NCI-H2196 (cell line): ENCODE results near the gene EVA1C.
"Not testable (repeated sequence)": the region's sequence is repeated elsewhere in the genome, so short reads cannot be mapped to it uniquely, and the experiment has no call there.

Source experiments
- DNase-seq: peaks from one replicate; lab custom pipeline; 2025; ENCODE audit not compliant: unreplicated experiment; lab: John Stamatoyannopoulos, UW

EVA1C gene

GRCh38 chr21:32523988-32524719 is 111.6 kb downstream of the EVA1C start:
- DNase-seq = no peak

DNA sequence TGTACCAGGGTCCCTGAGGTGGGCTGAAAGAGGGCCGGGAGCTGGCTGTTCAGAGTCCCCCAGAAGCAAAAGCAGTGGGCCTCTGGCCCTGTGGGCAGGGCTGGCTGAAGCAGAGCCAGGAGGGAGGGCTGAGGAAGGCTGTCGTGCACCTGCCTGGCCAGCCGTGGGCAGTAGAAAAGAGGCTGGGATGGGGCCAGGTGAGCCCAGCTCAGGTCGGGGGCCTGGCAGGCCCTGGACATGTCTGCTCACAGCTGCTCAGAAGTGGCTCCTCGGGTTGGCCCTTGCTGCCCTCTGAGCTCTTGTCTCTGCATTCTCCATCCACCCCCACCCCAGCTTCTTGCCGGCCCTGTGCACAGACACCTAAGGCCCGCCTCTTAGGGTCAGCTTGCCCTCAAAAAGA is 112.8 kb downstream of the EVA1C start:
- DNase-seq = no peak

GRCh38 chr21:32529679-32530078 is 117.2 kb downstream of the EVA1C start:
- no peak for DNase-seq

GRCh38 chr21:32530809-32531208 is 118.3 kb downstream of the EVA1C start:
- not testable (repeated sequence) for DNase-seq

DNA sequence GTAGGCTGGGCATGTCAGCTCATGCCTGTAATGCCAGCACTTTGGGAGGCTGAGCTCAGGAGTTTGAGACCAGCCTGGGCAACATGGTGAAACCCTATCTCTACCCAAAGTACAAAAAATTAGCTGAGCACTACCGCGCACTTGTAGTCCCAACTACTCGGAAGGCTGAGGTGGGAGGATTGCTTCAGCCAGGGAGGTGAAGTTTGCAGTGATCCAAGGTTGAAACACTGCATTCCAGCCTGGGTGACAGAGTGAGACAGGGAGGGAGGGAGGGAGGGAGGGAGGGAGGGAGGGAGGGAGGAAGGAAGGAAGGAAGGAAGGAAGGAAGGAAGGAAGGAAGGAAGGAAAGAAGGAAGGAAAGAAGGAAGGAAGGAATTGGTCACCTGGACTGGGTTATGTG is 119.1 kb downstream of the EVA1C start:
- DNase-seq = not testable (repeated sequence)

DNA sequence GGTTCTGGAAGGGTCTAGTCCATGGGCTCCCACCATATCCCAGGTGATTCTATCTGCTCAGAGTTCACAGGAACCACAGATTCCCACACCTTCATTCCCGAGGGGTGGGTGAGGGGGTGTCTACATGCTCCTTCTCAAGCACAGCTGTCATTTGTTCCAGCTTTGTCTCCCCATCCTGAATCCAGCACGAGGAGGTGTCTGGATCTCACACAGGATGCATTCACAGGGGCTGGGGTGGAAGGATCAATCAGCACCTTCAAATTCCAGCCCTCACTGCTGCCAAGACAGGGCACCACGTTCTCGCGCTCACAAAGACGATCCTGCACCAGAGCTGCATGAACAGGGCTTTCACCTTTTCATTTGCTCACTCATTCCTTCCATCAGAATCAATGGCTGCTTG is 120.1 kb downstream of the EVA1C start:
- DNase-seq = no peak

DNA sequence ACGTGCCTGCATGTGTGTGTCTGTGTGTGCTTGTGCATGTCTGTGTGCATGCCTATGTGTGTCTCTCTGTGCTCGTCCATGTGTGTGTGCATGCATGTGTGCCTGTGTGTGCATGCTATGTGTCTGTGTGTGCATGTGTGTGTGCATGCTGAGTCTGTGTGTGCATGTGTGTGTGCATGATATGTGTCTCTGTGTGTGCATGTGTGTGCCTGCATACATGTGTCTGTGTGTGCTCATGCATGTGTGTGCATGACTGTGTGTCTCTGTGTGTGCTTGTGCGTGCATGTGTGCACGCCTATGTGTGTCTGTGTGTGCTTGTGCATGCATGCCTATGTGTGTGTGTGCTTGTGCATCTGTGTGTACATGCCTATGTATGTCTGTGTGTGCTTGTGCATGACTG is 120.5 kb downstream of the EVA1C start:
- DNase-seq = no peak

DNA sequence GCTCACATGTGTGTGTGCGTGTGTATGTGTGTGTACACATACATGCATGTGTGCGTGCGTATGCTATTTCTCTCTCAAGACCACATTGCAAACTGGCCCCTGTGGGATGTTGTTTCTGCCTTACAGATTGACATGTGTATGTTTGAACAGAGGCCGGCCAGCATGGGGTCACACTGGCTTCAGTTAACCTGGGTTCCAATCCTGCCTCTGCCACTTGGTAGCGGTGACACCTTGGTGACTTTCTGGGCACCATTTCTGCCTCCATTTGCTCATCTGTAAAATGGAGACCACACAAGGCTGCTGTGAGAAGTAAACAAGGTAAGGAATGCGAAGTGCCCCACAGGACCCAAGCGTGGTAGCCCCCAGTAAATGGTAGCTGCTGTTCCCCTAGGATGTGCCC is 121.1 kb downstream of the EVA1C start:
- no peak for DNase-seq

DNA sequence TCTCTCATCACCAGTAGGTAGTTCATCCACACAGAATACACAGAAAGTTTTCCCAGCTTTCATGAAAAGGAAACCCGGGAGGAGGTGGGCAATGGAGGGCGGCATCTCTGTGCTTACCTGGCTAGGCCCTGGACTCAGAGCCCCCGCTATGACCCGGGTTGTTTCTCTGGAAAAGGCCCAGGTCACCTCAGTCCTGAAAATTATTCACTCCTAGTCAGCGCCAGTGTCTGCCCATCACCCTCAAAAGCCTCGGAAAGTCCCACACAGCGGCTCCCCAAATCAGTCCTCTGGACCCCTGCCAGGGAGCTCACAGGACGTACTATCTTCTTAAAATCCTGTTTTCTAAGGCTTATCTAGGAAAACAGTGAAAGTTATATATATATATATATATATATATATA is 121.6 kb downstream of the EVA1C start:
- no peak for DNase-seq

- DNase-seq = no peak
These were observed 123.1 kb downstream of the EVA1C start for GRCh38 chr21:32535612-32536011.

GRCh38 chr21:32537569-32537881 is 125.0 kb downstream of the EVA1C start:
- peak; percentile 60 for DNase-seq

DNA sequence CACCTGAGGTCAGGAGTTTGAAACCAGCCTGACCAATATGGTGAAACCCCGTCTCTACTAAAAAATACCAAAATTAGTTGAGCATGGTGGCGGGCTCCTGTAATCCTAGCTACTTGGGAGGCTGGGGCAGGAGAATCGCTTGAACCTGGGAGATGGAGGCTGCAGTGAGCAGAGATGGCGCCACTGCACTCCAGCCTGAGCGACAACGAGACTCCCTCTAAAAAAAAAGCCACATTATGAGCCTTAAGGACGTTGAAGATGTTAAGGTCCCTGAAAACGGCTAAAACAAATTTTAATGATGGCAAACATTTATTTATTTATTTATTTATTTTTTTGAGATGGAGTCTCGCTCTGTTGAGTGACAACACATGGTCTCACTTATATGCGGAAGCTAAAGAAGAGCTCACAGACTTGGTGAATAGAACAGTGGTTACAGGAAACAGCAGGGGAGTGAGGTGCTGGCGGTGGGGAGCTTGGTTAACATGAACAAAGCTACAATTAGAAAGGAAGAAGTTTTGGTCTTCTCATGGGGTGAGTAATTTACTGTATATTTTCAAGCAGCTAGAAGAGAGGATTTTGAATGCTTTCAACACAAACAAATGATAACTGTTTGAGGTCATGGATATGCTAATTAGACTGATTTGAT is 125.8 kb downstream of the EVA1C start:
- no peak for DNase-seq

GRCh38 chr21:32539378-32539777 is 126.9 kb downstream of the EVA1C start:
- DNase-seq = no peak

DNA sequence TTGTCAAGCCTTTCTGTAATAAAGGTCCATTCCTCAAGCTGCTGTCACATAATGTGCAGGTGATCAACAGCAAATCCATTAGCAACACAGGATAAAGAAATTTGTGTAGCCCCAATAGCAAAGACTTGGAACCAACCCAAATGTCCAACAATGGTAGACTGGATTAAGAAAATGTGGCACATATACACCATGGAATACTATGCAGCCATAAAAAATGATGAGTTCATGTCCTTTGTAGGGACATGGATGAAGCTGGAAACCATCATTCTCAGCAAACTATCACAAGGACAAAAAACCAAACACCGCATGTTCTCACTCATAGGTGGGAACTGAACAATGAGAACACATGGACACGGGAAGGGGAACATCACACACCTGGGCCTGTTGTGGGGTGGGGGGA is 130.6 kb downstream of the EVA1C start:
- DNase-seq = not testable (repeated sequence)

DNA sequence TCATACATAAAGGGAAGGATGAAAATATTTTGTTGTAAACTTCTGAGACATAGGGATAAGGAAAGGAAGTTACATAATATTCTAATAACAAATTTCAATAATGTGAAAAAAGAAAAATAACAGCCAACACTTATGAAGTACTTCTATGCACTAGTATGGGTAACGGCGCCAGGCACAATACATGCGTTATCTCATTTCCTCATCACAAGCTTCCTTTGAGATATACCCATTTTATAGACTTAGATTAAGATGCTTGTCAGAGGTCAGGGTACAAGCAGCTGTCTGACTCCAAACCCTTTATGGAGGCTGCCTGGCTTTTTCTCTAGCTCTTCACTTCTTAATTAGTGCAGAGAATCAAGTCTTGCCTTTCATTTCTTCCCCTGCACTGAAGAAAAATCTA is 131.5 kb downstream of the EVA1C start:
- DNase-seq = no peak

DNA sequence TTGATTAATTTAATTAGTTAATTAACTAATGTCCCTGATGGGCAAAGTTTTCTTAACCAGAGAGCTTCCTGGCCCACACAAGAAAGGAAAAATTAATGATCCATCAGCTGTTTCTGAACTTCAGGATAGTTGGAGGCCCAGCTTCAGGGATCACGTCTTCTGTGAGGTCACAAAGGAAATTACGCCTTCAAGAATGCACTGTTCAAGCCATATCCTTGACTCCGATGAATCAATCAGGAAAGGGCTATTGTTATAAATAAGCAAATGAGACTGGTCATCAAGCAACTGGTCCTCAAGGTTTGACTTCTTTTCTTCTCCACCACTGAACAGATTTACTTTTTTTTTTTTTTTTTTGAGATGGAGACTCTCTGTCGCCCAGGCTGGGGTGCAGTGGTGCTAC is 132.2 kb downstream of the EVA1C start:
- no peak for DNase-seq

- no peak for DNase-seq
These were observed 133.5 kb downstream of the EVA1C start for GRCh38 chr21:32545948-32546441.

DNA sequence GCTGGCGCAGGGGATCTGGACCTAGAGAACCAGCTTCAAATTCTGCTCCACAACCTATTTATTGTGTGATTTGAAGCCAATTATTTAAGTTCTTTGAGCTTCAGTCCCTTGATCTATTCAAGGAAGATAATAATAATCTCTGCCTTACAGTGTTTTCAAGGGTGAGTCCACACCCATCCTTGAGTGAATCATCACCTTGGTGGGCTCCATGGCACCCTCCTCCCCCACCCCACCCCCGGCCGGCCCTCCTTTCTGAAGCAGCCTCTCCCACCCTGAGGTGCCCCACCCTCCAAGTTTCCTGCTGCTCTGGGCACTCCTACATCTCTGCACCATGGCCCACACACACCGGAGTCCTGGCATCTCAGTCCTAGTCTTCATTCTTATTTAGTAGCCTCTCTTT is 134.5 kb downstream of the EVA1C start:
- no peak for DNase-seq

DNA sequence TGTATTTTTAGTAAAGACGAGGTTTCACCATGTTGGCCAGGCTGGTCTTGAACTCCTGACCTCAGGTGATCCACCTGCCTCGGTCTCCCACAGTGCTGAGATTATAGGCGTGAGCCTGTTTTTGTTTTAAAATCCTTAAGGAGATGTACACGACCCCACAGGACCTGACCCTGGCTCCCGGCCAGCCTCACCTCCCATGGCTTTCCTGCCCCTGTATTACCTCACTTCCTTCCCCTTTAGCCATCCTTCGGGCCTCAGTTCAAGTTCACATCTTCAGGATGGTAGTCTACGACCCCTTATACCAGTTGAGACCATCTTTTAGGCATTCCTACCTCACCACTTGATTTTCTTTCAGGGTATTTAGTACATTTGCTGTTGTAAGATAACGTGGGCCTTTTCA is 136.5 kb downstream of the EVA1C start:
- no peak for DNase-seq

DNA sequence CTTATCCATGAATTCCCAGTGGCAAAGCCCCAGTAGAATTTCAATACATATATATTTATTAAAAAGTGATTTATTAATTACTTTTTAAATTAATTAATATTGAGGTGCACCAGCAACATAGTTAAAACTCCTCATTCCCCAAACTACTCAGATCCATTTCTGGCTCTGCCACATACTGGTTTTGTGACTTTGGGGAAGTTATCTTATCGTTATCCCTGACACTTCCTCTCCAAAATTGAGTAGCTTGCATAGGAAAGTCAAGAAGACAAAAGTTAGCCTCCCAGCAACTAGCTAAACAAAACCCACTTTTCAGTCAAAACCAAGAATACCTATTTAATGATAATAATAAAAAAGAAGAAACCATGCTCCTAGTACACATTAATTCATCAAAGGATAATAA is 136.9 kb downstream of the EVA1C start:
- DNase-seq = no peak

- DNase-seq = no peak
These were observed 137.4 kb downstream of the EVA1C start for GRCh38 chr21:32549886-32550285.

- no peak for DNase-seq
These were observed 142.5 kb downstream of the EVA1C start for GRCh38 chr21:32554832-32555638.
